HG03103 (cell line): ENCODE results near the gene SLF2.
A peak's percentile ranks its signal among the peaks of the same experiment; 100 is the strongest.

Source experiments
- ATAC-seq: cut with Tn5 transposase; IDR thresholded peaks from one replicate; pipeline ENCODE4 v1.9.1; 2021; ENCODE audit warnings: low read depth; ENCODE audit not compliant: unreplicated experiment

The SLF2 gene, protein sequence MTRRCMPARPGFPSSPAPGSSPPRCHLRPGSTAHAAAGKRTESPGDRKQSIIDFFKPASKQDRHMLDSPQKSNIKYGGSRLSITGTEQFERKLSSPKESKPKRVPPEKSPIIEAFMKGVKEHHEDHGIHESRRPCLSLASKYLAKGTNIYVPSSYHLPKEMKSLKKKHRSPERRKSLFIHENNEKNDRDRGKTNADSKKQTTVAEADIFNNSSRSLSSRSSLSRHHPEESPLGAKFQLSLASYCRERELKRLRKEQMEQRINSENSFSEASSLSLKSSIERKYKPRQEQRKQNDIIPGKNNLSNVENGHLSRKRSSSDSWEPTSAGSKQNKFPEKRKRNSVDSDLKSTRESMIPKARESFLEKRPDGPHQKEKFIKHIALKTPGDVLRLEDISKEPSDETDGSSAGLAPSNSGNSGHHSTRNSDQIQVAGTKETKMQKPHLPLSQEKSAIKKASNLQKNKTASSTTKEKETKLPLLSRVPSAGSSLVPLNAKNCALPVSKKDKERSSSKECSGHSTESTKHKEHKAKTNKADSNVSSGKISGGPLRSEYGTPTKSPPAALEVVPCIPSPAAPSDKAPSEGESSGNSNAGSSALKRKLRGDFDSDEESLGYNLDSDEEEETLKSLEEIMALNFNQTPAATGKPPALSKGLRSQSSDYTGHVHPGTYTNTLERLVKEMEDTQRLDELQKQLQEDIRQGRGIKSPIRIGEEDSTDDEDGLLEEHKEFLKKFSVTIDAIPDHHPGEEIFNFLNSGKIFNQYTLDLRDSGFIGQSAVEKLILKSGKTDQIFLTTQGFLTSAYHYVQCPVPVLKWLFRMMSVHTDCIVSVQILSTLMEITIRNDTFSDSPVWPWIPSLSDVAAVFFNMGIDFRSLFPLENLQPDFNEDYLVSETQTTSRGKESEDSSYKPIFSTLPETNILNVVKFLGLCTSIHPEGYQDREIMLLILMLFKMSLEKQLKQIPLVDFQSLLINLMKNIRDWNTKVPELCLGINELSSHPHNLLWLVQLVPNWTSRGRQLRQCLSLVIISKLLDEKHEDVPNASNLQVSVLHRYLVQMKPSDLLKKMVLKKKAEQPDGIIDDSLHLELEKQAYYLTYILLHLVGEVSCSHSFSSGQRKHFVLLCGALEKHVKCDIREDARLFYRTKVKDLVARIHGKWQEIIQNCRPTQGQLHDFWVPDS

GRCh38 chr10:100912605-100913469, at the start of gene SLF2:
Gene SLF2 (plus strand): TSS chr10:100912963. CDS start chr10:100913111, 148 bp downstream.
- ATAC-seq: peak; percentile 91

DNA sequence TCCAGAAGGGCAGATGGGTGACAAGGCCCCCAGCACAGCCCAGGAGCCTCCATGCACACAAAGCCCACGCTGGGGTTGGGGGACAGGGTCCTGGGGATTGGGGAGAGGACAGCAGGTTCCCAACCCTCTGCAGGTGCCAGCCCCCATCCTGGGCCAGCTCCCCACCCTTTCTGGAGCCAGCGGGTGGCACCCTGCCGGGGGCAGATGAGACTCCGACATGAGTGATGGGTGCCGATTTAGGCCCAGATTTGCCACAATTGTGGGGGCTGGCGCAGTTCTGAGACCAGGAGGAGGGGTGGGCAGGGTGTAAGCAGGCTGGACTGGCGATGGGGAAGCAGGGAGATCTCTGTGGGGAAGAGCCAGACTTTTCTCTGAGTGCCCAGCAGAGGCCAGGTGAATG, 49.3 kb upstream of the SLF2 start:
- no peak for ATAC-seq

DNA sequence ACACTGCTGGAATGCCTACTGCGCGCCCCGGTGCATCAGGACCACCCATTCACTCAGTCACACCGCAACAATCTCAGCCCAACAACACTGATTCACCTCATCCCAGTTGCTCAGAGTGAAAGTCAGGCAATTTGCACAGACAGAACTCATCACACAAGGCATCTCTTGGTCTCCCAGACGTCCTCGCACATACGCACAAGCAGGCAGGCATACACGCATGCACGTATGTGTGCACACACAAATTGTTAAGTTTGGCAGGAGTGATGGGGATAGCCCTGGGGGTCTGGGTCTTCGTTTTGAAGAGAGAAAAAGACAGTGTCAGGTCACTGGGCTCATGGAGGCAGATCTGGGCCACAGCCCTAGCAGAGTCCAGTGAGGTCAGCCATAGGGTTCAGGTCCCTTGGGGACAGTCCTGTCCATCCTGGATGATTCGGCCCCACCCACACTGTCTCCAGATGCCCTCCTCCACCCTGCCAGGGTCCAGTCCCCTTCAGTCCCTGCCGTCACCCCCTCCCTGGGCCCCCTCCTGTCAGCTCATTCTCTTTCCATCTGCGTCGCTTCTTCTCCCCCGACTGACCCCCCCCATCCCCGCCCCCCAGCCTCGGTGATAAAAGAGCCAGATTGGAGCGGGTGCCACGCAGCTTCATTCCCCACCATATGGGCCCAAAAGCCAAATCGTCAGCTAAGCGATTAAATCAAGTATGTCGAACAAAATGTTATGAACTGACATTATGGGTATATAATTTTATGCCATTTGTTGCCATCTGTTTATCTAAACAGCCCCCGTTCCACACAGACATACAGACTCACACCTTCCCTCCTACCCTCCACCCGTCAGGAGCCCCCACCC, 48.5 kb upstream of the SLF2 start:
- no peak for ATAC-seq

GRCh38 chr10:100864978-100865377, 47.8 kb upstream of the SLF2 start:
- ATAC-seq: no peak

- ATAC-seq: no peak
Observed at GRCh38 chr10:100866010-100866409, 46.8 kb upstream of the SLF2 start.

GRCh38 chr10:100866575-100867098, 46.1 kb upstream of the SLF2 start:
- no peak for ATAC-seq

DNA sequence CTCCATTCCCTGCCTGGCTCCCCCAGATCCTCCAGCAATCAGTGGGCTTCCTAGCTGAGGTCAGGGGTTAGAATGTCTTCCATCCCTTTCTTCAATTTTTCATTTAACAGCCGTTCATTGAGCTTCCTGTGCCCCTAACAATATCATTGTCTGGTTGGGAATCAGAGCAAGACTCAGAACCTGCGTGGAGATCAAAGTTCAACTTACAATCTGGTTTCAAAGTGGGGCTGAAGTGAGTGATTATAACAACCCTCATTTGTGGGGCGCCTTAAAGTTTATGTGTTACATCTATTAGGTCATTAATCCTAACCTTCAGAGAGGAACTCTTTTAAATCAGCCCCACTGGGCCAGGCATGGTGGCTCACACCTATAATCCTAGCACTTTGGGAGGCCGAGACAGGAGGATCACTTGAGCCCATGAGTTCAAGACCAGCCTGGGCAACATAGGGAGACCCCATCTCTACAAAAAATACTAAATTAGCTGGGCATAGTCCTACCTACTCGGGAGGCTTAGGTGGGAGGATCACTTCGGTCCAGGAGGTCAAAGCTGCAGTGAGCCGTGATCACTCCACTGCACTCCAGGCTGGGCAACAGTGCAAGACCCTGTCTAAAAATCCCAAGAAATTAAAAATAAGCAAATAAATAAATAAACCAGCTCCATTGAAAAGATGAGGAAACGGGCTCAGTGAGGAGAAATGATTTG, 45.4 kb upstream of the SLF2 start:
- no peak for ATAC-seq

DNA sequence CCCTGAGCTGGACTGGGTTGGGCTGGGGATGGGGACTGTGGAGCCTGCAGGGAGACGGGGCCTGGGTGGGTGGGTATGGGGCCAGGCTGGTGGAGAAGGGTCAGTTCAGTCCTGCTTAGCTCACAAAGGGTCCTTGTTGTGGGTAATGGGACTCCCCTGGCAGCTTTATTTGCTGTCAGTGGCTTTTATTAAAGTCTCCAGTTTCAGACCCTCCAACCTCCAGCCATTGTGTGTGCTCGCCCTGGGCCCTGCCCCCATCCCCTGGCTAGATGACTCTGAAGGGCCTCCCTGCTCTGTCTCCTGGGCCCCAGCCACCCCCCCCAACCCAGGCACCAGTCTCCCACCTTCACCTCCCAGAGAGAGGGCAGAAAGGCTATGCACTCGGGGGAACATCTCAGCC, 44.4 kb upstream of the SLF2 start:
- ATAC-seq: no peak

GRCh38 chr10:100869399-100869798, 43.4 kb upstream of the SLF2 start:
- ATAC-seq: no peak

GRCh38 chr10:100872034-100872791, 40.5 kb upstream of the SLF2 start:
- no peak for ATAC-seq

DNA sequence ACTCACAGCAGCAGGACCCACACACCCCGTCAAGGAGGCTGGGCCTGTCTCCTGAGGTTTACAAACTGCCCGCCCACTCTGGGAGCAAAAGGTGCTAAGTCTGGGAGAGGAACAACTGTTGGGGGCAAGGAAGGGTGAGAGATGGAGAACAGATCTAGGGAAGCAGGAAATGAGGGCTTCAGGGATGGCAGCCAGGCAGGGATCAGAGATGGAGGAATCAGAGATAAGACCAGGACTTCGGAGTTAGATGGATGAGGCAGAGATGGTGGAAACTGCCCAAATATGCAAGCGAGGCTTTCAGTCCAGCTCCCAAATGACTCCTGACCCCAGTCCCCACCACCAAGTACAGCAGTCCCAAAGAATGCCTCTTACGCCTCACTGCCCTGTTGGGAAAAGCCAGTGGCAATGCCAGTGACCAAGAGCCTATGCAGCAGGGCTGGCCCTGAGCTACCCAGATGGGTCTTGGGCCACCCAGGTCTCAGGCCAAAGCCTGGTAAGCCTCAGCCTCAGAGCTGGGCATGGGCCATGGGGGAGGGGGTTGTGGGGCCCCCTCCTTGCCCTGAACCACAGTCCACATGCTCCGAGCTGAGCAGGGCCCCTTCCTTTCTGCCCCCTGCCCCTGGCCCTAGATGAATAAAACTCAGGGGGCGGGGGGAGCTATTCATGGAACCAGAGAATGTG, 39.5 kb upstream of the SLF2 start:
- ATAC-seq: no peak

- no peak for ATAC-seq
Observed at GRCh38 chr10:100873827-100874326, 38.9 kb upstream of the SLF2 start.

- ATAC-seq: no peak
Observed at GRCh38 chr10:100874702-100875483, 37.9 kb upstream of the SLF2 start.

DNA sequence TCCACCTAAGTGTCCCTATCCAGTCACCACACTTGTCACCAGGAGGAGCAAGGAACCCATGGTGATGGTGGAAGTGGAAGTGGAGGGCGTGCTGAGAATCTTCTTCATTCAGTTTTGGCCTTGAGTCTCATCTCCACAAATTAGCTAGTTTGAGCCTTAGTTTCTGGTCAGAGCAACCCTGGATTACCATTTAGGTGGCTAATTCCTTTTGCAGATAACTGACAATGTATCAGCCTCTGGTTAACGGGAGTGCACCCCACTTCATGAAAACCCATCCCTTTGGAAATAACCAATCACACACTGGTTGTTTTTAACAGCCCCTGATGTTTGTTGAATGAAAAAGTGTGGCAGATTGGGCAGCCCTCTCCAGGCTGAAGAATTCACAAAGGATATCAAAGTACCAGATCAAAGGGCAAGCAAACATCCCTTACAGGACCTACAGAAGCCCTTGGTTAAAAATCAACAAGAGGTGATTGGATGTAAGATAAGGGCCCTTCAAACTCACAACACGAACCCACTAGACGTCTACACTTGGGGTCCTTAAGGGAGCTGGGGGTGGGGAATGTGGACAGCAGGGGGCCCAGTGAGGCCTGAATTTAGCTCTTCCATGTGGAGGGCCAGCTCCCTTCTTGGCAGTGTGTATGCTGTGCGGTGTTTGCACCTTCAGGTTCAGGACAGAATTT, 37.1 kb upstream of the SLF2 start:
- no peak for ATAC-seq

GRCh38 chr10:100876585-100877460, 35.9 kb upstream of the SLF2 start:
- no peak for ATAC-seq
